RPMI7951 (cell line): ENCODE data around the gene SREBF2. TPM values are rescaled to one million over a fixed set of nuclear protein-coding genes. Genes with fewer than 3 reads are reported as not detected.

Experiments
- DNase-seq: peaks from one replicate; pipeline ENCODE4 v3.0.0-alpha.2; 2012; ENCODE audit warnings: low read depth
- total RNA-seq: library from RNA; depleted of rRNA; stranded (reverse); fragments of >200 nt; shearing (Covaris generic); gene quantifications from 2 replicates; pipeline ENCODE4 v1.2.3, GENCODE V29; 2014; rRNA removed

The SREBF2 gene
- total RNA-seq = 27.4 and 27.6 TPM in 2 replicates

- peak; percentile 99 for DNase-seq
These were observed at the start of gene SREBF2 for GRCh38 chr22:41832553-41833368. SREBF2 (plus strand) TSS chr22:41833105; CDS start chr22:41833271, 166 bp downstream.

DNA sequence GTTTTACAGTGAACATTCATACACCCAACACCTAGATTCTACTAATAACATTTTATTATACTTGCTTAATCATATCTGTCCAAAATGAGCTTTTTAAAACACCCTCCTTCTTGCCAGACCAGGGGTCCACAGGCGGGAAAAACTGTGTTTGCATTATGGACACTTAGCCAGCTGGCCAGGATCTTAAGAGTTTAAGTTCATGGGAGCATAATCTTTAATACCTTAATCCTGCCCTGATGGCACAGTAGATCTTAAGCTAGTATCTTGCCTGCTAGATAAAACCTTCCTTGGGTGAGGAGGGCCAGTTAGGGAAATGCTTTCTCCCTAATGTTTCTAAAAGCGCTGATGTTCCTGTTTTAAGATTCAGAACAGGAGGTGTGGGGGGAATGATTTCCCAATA lies 45.6 kb upstream of the SREBF2 start:
- no peak for DNase-seq

DNA sequence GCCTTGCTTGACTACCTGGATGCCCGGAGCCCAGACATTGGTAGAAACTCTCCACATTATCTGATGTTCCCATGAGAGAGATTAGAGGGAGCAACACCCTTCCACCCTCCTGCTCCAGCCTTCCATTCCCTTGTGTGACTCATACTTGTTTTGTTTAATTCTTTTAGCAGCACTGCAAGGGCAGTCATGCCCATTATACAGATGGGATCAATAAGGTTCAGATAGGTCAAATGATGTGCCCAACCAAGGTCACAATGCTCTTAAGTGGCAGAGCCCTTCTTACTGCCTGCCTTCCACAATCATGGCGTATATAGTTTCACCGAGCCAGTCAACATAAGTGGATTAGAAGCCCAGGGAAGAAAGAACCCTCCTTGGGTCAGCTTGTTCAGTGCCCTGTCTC lies 39.0 kb upstream of the SREBF2 start:
- DNase-seq = no peak

GRCh38 chr22:41798736-41799135 lies 34.2 kb upstream of the SREBF2 start:
- no peak for DNase-seq

DNA sequence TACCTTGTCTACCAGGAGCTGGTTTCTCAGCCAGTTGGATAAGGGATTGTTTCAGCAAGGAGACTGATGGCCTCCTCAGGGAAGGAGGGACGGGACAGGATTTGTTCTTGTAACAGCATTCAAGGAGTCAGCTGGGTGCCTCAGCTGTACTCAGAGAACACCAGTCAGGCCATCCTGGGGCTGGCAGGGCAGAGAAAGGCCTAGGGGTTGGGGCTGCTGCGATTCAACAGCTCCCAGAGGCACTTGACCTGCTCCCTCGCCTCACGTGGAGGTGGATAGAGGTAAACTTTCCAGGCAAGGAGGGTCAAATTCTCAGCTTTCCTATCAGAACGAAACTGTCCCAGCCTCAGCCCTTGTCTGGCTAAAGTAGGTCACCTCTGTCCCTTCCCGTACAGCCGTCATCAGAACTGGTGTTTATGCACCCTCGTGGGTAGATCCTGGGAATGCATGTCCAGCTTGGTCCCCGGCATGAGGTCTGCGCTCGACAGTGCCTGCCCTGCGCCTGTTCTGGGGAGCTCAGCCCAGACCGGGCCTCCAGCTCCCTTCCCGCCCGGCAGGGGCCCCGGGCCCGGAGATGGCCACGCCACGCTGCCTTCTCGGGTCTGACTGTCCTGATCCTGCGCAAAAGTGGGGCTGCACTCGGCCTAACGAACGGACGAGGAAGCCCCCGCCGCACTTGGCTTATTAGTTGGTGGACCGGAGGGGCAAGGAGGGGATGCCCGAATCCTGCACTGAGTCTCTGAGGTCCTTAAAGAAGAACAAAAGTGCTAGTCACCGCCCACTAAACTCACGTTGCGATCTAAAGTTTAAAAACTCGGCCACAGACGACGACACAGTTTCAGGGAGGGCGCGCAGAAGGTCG lies 33.2 kb upstream of the SREBF2 start:
- DNase-seq = peak; percentile 17

DNA sequence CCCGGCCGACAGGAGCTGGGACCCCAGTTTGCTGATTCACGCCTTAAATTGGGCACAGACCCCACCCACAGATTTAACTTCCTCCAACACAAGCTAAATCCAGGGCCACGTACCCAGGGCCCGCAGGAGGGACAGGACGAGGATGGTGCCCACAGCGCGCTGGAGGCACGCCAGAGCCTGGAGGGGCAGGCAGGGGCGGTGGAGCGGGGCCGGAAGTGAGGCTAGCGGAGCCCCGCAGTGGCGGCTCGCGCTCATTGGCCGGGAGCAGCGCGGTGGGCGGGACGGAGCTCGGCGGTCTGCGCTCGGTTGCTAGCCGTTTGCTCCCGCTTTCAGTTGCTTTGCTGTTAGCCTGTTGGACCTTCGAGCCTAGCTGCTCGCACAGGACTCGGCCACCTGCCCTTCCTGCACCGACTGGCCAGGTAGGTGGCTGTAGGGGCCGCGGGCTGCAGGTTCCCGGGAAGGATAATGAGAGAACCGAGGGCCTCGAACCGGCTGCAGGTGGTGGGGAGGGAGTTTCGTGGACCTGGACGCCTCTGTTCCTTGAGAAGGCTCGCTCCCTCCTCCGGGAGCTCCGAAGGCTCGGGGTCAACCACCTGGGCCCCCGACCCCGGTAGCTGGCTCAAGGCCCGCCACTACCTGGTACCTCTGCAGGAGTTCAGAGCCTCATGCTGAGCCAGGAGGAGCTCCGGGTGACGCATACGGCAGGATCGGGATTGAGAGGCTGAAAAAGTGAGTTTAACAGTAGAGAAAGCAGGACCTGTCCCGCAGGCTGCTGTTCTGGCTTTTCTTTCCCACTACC lies 32.4 kb upstream of the SREBF2 start, which contains the start of gene CCDC134:
CCDC134 (plus strand) TSS at position 332 of the 799 bp plus-strand sequence. CDS start 8,212 bp downstream, outside the sequence.
- DNase-seq = peak; percentile 87

DNA sequence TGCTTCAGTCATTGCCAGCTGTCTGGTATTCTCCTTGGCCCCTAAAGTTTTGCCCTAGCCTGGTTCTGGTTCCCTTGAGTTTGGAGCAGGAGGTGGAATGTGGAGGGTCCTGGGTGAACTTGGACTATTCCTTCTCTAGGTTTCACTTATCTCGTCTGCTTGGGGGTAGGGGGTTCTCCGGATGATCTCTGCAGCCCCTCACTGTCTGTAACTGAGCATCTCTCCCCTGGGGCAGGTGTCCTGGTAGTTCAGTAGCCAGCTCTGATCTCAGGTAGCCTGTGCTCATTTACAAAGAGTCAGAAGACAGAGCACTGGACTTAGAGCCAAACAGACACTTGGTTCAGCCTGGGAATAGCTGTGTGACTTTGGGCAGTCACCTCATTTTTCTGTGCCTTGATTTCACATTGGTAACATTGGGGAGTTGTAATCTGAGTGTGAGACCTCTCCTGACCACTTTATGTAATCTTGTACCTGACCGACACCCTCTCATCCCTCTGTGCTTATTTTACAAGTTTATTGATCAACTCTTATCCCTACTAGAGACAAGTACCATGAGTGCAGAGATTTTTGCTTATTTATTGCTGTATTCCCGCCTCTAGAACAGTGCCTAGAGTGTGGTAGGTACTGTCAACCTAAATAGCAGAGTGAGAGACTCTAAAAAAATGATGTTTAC lies 31.6 kb upstream of the SREBF2 start:
- DNase-seq = no peak

DNA sequence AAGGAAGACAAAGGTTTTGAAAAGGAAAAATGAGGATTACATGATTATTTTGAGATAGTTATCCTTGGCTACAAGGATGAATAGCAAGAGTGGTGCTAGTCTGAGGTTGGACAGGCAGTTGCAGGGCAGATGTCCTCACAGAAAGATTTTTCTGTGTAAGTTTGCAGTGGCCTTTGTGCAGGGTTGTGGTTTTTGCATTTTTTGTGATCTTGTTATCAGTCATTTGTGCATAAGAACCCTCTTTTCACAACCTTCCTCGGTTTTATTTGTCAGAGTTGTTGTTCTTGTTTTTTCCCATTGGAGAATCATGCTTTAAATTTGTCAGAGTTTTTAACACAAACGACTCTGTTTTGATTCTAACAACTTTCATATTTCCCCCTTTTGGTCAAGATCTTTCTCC lies 31.0 kb upstream of the SREBF2 start:
- no peak for DNase-seq

DNA sequence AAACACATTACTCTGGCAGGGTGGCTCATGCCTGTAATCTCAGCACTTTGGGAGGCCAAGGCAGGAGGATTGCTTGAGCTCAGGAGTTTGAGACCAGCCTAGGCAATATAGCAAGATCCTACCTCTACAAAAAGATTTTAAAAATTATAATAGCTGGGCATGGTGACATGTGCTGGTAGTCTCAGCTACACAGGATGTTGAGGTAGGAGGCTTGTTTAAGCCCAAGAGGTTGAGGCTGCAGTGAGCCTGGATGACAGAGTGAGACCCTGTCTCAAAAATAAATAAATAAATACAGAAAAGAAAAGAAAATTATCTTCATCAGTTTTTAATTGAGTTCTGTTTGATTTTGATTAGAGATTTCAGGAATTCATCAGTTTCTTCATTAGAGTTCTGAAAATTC lies 27.3 kb upstream of the SREBF2 start:
- DNase-seq = no peak

DNA sequence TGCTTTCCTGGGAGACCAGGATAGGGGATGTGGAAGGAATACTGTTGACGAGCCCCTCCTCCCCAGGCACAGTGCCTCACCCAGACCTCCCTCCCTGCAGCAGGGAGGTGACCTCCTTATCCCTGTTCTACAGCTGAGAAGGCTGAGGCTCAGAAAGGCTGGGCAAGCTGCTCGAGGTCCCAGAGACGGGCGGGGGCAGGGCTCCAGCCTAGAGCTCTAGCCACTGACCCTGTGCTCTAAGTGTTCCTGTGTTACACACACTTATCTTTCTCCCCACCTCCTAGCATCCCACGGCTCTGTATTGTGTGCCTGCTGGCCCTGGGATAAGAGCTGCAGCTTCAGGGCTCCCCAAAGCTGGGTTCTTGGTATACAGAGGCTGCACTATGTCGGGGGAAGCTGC lies 24.5 kb upstream of the SREBF2 start:
- no peak for DNase-seq

DNA sequence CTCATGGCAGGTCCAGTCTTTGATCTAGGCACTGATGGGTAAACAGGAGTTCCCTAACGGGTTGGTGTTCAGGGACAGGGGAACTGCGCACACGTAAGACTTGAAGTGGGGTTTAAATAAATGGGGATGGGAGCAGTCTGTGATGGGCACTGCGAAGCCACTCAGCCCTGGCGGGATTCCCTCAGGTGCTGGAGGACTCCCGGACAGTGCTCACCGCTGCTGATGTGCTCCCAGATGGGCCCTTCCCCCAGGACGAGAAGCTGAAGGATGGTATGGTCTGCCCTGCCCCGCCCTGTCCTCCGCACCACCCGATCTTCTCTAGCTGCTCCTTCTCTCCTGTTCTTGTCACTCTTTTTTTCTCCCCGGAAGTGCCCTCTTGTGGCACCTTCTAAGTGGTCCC lies 22.9 kb upstream of the SREBF2 start:
- DNase-seq = no peak

DNA sequence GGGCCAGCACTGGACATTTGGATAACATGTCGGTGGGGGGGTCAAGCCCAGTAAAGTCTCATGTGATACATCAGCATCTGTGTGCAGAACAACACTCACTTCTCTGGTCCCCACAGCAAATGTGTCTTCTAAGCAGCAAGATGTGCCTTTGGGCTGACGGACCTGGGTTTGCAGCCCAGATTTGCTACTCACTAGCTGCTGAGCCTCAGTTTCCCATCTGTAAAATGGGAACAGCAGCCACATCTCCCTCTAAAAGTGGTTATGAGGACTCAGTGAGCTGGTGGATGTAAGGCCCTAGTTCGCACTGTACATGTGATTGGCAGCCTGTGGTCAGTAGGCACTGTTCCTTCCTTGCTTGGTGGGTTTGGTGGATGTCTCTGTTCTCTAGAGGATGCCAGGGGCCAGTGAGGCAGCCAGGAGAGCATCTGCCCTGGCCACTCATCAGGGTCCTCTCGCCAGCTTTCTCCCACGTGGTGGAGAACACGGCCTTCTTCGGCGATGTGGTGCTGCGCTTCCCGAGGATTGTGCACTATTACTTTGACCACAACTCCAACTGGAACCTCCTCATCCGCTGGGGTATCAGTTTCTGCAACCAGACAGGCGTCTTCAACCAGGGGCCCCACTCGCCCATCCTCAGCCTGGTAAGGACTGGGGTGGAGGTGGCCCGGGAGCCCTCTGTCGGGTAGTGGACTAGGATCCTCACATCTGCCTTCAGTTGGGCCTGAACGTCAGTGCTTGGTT lies 19.9 kb upstream of the SREBF2 start:
- no peak for DNase-seq

DNA sequence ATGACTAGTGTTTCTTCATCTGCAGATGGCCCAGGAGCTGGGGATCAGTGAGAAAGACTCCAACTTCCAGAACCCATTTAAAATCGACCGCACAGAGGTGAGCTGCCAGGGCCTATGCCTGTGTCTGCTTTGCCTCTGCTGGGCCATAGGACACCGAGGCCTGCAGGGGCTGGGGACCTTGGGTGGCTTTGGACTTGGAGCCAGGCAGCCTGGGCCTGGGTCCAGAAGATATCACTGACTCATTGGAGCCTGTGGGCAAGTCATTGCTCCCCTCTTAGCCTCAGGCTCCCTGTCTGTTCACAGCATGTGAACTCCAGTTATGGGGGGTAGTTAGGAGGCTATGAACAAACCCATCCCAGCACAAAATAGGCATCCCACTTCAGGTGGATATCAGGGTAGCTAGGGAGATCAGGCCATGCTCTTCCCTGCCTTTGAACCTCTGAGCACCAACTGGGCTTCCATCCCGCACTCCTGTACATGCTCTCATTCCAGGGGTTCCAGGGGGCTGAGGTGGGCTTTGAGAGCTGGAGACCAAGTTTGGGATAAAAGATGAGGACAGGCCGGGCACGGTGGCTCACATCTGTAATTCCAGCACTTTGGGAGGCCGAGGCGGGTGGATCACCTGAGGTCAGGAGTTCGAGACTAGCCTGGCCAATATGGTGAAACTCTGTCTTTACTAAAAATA lies 19.0 kb upstream of the SREBF2 start:
- no peak for DNase-seq

DNA sequence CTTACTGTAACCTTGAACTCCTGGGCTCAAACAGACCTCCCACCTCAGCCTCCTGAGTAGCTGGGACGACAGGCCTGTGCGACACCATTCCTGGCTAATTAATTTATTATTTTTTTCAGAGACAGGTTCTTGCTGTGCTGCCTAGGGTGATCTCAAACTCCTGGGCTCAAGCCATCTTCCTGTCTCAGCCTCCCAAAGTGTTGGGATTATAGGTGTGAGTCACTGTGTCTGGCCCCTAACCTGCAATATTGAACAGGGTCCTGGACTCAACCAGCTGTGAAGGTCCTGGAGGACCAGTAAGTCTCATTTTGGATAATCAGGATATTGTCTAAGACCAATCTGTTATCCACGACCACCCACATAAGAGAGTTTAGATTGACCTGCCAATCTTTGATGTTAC lies 17.2 kb upstream of the SREBF2 start:
- no peak for DNase-seq

- no peak for DNase-seq
These were observed 16.7 kb upstream of the SREBF2 start for GRCh38 chr22:41816241-41816640.

- DNase-seq = no peak
These were observed 16.0 kb upstream of the SREBF2 start for GRCh38 chr22:41816871-41817270.

- DNase-seq = no peak
These were observed 14.9 kb upstream of the SREBF2 start for GRCh38 chr22:41818011-41818410.

GRCh38 chr22:41818596-41818995 lies 14.3 kb upstream of the SREBF2 start:
- no peak for DNase-seq

DNA sequence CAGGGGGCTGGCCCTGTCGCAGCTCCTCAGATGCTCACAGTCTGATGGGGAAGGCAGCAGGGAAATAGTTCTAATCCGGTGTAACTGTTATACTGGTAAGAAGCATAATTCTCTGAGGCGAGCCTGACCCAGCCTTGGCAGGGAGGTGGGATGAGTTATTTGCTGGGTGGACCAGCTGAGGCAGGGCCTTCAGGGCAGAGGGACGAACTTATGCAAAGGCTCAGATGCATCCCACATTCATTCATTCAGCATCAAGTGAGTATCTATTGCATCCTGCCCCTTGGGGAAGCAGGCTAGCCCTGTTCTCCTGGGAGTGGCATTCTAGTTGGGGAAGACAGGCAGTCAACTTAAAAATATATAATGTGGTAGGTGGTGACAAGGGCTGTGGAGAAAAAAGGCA lies 13.6 kb upstream of the SREBF2 start:
- no peak for DNase-seq

DNA sequence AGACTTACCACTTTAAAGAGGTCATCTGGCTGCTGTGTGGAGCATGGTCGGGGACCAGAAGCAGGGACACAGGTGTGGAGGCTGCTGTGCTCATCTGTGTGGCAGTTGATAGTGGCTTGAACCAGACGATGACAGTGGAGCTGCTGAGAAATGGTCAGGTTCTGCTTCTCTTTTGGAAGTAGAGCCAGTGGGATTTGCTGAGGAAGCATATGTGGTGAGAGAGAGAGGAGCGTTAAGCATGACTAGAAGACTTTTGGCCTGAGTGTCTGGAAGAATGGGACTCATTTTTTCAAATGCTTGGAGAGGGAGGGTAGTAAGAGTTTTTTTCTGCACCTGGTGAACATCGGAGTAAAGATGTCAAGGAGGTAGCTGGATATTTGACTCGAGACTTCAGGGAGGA lies 12.5 kb upstream of the SREBF2 start:
- DNase-seq = no peak
